Activated naive CD8-positive, alpha-beta T cell treated with anti-CD3 and anti-CD28 coated beads, Interleukin-2, amount 10 ng/mL, durations not matched to agents 7 days and 5 days (primary cell): ENCODE data around the gene CAMK1. TPM values are rescaled to one million over a fixed set of nuclear protein-coding genes. Genes with fewer than 3 reads are reported as not detected.
"Not testable (repeated sequence)": the region's sequence is repeated elsewhere in the genome, so short reads cannot be mapped to it uniquely, and the experiment has no call there.

Experiments
- ATAC-seq: fragments of 150-1000 bp; cut with Tn5 transposase; one replicate; pipeline ENCODE4 v1.10.0; 2021; ENCODE audit warnings: low read depth, moderate library complexity
- POLR2A ChIA-PET: fragments of 350-600 bp; sonication (Branson Sonifier 250); formaldehyde crosslinking; loops from one replicate; lab custom pipeline; 2021; ENCODE audit warnings: antibody characterized with exemption; lab: Charles Lee
- DNase-seq: peaks from one replicate; pipeline ENCODE4 v3.0.0; 2021
- H3K27ac Mint-ChIP-seq: one replicate; pipeline ENCODE4 v1.8.0; 2022; ENCODE audit warnings: mild to moderate bottlenecking, mixed read lengths
- H3K27me3 Mint-ChIP-seq: one replicate; pipeline ENCODE4 v1.8.0; 2022; ENCODE audit warnings: mild to moderate bottlenecking, moderate library complexity, mixed read lengths
- H3K36me3 Mint-ChIP-seq: one replicate; pipeline ENCODE4 v1.8.0; 2021; ENCODE audit warnings: mild to moderate bottlenecking, mixed read lengths
- H3K4me1 Mint-ChIP-seq: one replicate; pipeline ENCODE4 v1.8.0; 2021; ENCODE audit warnings: mixed read lengths
- H3K4me3 Mint-ChIP-seq: one replicate; pipeline ENCODE4 v1.8.0; 2022; ENCODE audit warnings: mild to moderate bottlenecking, moderate library complexity, mixed read lengths
- H3K9me3 Mint-ChIP-seq: one replicate; pipeline ENCODE4 v1.8.0; 2021; ENCODE audit warnings: mixed read lengths
- total RNA-seq, 2 experiments: library from RNA; stranded (reverse); gene quantifications; one replicate each; pipeline ENCODE4 v1.2.3, GENCODE V29; 2021

The CAMK1 gene
- total RNA-seq, 2 experiments from 2014 or later, result 25.2 to 26.9 TPM

DNA sequence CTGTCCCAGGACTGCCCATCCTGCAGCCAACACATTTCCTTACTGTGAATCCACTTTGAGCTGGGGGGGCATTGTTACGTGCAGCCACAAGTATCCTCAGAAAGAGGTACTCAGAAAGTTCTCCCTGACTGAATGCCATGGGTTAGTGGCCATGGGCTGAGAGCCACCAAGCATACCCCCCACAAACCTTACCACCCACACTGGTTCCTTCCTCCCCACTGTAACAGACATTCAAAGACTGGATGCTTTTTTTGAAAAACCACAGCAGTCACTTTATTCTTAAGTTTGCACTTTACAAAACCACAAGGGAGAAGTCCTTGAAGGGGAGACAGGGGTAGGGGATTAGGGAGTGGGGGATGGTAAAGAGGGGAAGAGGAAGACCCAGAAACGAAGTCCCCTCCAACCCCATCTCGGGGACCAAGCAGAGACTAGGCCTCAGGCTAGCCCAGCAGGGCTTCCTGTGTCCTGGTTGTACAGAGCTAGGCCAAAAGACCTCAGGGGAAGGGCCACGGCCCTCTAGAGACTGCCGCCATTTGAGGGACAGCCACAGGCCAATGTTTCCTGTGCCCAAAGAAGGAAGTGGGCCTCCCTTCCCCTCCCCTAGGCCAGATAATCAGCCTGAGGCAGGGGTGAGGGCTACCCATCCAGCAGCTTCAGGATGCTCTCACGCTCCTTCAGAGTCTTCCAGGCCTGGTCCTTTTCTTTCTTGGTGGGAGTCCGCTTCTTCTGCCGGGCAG lies 10.1 kb upstream of the CAMK1 start:
- Mint-ChIP-seq H3K4me3 (peak overlapping the region; percentile 67), H3K4me1 (peaks cover 63% of the 10 kb centered on the region), H3K9me3 (no peaks in the 10 kb centered on the region), H3K36me3 (peaks cover 18% of the 10 kb centered on the region), H3K27me3 (peaks cover 2% of the 10 kb centered on the region), H3K27ac (peak overlapping the region; percentile 94)
- peak; percentile 84 for ATAC-seq
- POLR2A ChIA-PET, result interaction anchor here (0.8 to 6.8 kb wide), 10 partner anchors 10 to 416 kb away, joined by 3 to 47 read pairs (median 6); partner anchors contain the start of genes ARPC4, BRPF1, CAMK1 and CRELD1
- peak; percentile 75 for DNase-seq

DNA sequence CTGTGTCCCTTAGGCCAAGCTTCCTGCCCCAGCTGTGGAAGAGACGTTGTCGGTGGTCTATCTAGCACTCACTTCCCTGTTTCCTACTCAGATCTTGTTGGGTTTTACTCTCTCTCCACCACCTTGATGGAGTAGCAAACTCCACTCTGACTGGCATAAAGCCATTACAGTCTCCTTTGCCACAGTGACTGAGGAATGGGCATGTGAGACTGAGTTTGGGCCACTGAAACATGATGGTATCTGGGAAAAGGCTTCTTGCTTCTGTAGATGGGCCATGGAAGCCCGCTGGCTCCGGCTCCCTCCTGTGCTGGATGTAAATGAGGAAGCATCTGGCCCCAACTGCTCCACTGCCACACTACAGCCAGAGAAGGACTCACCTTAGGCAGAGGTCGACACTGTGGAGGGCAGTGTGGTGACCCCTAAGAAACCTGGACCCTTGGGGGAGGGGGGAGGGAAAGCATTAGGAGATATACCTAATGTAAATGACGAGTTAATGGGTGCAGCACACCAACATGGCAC lies 9.4 kb upstream of the CAMK1 start:
- POLR2A ChIA-PET, result interaction anchor here (1.8 to 6.8 kb wide), 3 partner anchors 9 to 48 kb away, joined by 7 to 47 read pairs (median 32); partner anchors contain the start of genes ARPC4, BRPF1, CAMK1 and TADA3
- Mint-ChIP-seq H3K36me3 (peaks cover 18% of the 10 kb centered on the region), H3K9me3 (no peaks in the 10 kb centered on the region), H3K4me3 (peak overlapping the region; percentile 67), H3K27me3 (peaks cover 2% of the 10 kb centered on the region), H3K27ac (peak overlapping the region; percentile 94), H3K4me1 (peaks cover 63% of the 10 kb centered on the region)
- ATAC-seq (no peak), DNase-seq (no peak)

DNA sequence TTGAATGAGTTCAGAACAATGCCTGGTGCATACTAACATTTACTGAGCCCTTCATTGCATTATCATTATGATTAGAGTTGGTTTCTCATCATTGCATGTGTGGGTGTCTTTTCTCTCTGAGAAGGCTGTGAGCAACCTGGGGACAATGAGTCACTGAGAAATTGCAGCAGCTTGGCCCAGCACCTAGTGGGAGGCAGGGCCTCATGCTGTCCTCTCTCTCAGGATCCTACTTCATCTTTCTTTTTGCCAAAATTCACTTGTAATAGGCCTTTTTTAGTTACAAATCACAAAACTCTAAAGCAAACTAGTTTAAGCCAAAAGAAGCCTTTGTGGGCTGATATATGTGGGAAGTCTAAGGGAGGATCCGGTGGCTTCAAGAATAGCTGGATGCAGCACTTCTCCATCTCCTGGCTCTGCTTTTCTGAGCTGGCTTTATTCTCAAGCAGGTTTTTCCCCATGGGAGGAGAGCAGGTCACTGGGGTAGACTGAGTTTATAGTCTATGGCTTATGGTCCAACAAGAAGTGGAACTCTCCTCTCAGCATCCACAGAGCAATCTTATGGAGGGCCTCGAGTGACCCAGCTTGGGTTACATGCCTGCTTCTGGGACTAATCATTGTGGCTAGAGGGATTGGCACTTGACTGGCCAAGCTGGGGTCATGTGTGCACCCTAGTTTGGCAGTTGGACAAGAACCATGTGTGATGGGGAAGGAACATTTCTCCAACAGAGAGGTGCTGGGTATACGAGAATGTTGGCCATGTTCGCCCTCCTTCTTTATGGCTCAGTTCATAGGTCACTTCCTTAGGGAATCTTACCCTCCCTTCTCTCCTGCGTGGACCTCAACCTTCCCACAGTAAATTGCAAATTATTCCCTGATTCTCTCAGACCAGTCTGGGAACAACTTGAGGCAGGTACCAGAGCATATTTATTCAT lies 8.7 kb upstream of the CAMK1 start:
- no peak for DNase-seq
- Mint-ChIP-seq H3K4me3 (no peak overlapping the region), H3K27me3 (peaks cover 2% of the 10 kb centered on the region), H3K36me3 (peaks cover 18% of the 10 kb centered on the region), H3K27ac (peak overlapping the region; percentile 94), H3K9me3 (no peaks in the 10 kb centered on the region), H3K4me1 (peaks cover 63% of the 10 kb centered on the region)
- no peak for ATAC-seq
- POLR2A ChIA-PET, result interaction anchor here (0.7 to 6.8 kb wide), 3 partner anchors 9 to 47 kb away, joined by 3 to 47 read pairs (median 3); partner anchors contain the start of genes ARPC4, BRPF1, CAMK1 and TADA3

DNA sequence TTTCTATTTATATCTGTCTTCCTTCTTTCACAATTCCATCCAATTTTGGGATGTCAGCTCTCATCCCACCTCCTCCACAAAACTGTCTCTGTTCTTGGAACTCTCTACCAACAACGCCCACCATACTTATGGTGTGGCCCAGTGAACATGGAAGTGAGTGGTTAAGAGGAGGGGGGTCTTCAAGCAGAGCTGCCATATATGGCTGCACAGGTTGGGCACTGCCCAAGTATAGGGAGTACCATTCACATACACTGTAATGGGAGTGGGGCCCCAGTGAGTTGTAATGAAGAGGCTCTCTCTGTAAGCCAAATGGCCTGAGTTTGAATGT lies 7.9 kb upstream of the CAMK1 start:
- Mint-ChIP-seq H3K36me3 (peaks cover 14% of the 10 kb centered on the region), H3K4me1 (peaks cover 59% of the 10 kb centered on the region), H3K27me3 (peaks cover 2% of the 10 kb centered on the region), H3K9me3 (no peaks in the 10 kb centered on the region), H3K4me3 (no peak overlapping the region), H3K27ac (peak overlapping the region; percentile 21)
- DNase-seq (no peak), ATAC-seq (no peak)
- POLR2A ChIA-PET, result interaction anchor here (0.7 to 6.8 kb wide), 3 partner anchors 8 to 47 kb away, joined by 3 to 47 read pairs (median 3); partner anchors contain the start of genes ARPC4, CAMK1 and TADA3

DNA sequence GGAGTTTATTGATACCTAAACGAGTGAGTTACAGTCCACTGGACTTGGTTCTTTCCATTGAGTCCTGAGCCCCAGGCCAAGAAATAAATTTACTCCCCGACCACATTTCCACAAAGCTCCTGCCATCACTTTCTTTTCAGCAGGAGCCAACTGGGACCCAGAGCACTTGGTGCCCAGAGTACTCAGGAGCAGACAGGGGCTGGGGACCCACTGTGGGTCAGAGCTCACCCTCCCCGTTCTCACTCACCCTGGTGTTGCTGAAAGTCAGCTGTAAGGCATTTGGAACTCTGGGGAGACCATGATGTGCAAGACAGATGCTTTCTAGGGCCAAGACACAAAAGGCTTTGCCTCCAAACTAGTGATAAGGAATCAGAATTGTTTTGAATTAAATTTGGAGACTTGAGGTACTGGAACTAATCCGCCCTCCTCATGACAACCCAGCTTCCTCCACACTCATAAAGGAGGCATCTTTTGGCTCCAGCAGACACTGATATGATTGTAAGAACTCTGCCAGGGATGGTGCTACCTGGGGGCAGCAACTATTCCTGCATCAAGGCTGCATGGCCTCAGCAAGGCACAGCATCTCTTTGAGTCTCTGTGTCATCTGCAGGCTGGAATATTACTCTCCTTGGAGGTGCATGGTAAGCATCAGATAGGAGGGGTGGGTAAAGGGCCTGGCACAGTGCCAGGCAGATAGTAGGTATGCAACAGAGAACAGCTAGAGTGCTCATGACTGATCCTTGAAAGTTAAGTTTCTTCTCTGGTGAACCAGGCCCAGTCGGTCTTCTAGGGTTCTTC lies 7.3 kb upstream of the CAMK1 start:
- Mint-ChIP-seq H3K4me1 (peaks cover 55% of the 10 kb centered on the region), H3K36me3 (peaks cover 9% of the 10 kb centered on the region), H3K27ac (peak overlapping the region; percentile 21), H3K9me3 (no peaks in the 10 kb centered on the region), H3K4me3 (no peak overlapping the region), H3K27me3 (peaks cover 2% of the 10 kb centered on the region)
- POLR2A ChIA-PET, result interaction anchor here (0.7 to 6.8 kb wide), 4 partner anchors 7 to 46 kb away, joined by 3 to 47 read pairs (median 5); partner anchors contain the start of genes ARPC4, CAMK1 and TADA3
- ATAC-seq (no peak), DNase-seq (no peak)

DNA sequence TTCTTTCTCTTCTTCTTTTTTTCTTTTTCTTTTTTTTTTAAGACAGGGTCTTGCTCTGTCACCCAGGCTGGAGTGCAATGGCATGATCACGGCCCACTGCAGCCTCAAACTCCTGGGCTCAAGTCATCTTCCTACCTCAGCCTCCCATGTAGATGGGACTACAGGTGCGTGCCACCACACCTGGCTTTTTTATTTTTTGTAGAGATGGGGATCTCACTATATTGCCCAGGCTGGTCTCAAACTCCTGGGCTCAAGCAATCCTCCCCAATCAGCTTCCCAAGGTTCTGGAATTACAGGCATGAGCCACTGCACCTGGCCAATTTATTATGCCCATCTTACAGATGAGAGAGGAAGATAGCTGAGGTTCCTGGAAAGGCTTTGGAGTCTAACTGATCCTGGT lies 1.3 kb upstream of the CAMK1 start:
- peaks cover 35% of the 10 kb centered on the region for H3K4me1 Mint-ChIP-seq
- not testable (repeated sequence) for H3K9me3 Mint-ChIP-seq, DNase-seq, H3K27me3 Mint-ChIP-seq, H3K27ac Mint-ChIP-seq, ATAC-seq
- peak overlapping the region; percentile 71 for H3K4me3 Mint-ChIP-seq
- POLR2A ChIA-PET, result interaction anchor here (0.6 to 4.6 kb wide), 4 partner anchors 10 to 136 kb away, joined by 3 to 32 read pairs (median 10); partner anchors contain the start of genes ARPC4 and TADA3
- peaks cover 17% of the 10 kb centered on the region for H3K36me3 Mint-ChIP-seq

DNA sequence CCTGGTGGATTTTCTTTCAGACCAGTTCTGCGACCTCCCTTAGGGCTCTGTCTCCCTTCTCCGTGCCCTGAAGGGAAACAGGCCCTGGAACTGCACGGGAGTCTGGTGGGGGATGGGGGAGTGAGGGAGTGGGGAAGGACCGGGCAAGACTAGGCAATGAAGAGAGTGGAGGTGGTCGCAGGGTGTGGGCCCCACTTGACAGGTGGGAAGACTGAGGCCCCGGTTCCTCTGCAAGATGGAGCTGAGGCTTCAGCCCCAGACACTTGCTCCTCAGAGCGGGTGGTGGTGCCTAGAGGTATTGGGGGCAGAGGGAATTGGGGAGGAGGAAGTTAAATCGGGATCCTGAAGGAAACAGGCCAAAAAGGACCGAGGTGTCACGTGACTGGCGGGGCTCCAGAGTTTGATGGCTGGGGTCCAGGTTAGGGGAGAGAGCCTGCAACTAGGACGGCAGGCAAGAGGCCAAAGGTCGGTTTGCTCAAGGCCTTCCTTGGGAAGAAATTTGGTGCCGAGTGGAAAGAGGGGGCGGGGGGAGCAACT lies 597 bp upstream of the CAMK1 start:
- H3K27me3 Mint-ChIP-seq, result no peaks in the 10 kb centered on the region
- ATAC-seq (no peak), DNase-seq (no peak)
- H3K36me3 Mint-ChIP-seq, result peaks cover 18% of the 10 kb centered on the region
- POLR2A ChIA-PET, result interaction anchor here (0.9 to 4.6 kb wide), 7 partner anchors 8 to 121 kb away, joined by 3 to 32 read pairs (median 9); partner anchors contain the start of genes ARPC4, MTMR14, OGG1 and TADA3
- peaks cover 33% of the 10 kb centered on the region for H3K4me1 Mint-ChIP-seq
- H3K9me3 Mint-ChIP-seq, result no peaks in the 10 kb centered on the region
- peak overlapping the region; percentile 67 for H3K27ac Mint-ChIP-seq
- peak overlapping the region; percentile 71 for H3K4me3 Mint-ChIP-seq

DNA sequence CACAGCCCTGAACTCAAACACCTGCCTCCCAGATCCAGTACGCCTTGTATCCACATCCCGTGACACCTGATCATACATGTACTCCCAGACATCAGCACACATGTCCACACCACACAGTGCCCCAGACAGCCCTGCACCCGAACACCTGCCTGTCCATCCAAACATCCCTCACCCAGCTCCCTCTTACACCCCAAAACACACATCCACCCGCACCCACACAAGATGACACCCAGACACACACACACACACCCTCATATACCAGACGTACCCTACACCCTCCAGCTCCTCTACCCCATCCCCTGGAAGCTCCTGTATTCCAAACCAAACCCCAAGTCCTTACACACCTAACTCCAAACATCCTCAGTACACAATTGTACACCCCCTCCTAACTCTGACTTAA lies 735 bp downstream of the CAMK1 start:
- H3K27ac Mint-ChIP-seq, result peak overlapping the region; percentile 54
- no peak for ATAC-seq
- DNase-seq, result no peak
- H3K27me3 Mint-ChIP-seq, result no peaks in the 10 kb centered on the region
- peak overlapping the region; percentile 77 for H3K4me3 Mint-ChIP-seq
- POLR2A ChIA-PET, result interaction anchor here (1.0 to 4.6 kb wide), 7 partner anchors 12 to 120 kb away, joined by 4 to 32 read pairs (median 9); partner anchors contain the start of genes ARPC4, MTMR14, OGG1 and TADA3
- H3K4me1 Mint-ChIP-seq, result peaks cover 33% of the 10 kb centered on the region
- H3K9me3 Mint-ChIP-seq, result no peaks in the 10 kb centered on the region
- H3K36me3 Mint-ChIP-seq, result peaks cover 18% of the 10 kb centered on the region

DNA sequence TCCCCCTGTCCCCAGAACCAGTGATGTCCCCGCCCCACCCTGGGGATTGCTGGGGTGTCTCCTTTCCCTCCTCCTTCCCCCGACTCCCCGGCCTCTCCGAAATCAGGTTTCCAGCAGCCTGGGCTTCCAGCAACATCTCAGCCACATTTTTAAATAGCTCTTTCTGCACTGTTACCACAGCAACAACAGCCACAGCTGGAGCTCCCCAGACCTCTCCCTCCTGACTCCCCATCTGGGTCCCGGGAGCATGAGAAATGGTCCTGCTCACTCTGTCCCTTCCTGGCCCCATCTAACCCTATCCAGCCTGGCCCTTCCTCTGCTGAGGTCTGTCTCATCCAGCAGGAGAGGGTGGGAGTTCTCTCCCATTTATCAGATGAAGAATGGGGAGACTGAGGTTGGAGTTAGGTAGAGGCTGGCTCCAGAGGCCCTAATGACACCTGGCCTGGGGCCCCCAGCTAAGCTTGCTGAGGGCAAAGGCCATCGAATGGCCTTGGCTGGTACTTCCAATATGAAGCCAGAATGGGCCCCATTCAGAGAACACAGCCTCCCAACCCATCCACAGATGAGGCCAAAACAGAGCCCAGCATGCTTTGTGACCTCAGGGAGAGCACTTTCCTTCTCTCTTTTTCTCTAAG lies 1.5 kb downstream of the CAMK1 start:
- DNase-seq, result no peak
- Mint-ChIP-seq H3K27ac (no peak overlapping the region), H3K27me3 (no peaks in the 10 kb centered on the region), H3K4me3 (peak overlapping the region; percentile 21), H3K9me3 (no peaks in the 10 kb centered on the region), H3K36me3 (peaks cover 19% of the 10 kb centered on the region), H3K4me1 (peaks cover 34% of the 10 kb centered on the region)
- POLR2A ChIA-PET, result interaction anchor here (1.0 to 4.6 kb wide), 7 partner anchors 13 to 119 kb away, joined by 4 to 32 read pairs (median 9); partner anchors contain the start of genes ARPC4, MTMR14, OGG1 and TADA3
- no peak for ATAC-seq

DNA sequence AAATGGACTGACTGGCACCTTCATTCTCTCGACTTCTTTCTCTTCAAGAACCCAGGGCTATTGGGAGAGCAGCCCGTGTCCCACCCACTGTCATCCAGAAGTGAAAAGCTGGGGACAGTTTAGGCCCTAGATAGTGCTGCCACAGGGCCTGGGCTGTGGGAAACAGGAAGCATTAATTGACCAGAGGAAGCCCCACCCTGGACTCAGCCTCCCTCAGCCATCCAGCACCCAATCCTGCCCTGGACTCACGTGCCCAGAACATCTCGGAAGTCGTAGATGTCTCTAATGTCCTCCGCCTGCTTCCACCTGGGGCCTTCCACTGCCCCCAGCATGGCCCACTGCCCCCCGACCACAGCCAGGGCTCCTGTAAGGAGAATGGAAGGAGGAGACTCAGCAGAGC lies 2.3 kb downstream of the CAMK1 start:
- peaks cover 34% of the 10 kb centered on the region for H3K4me1 Mint-ChIP-seq
- no peaks in the 10 kb centered on the region for H3K9me3 Mint-ChIP-seq
- DNase-seq (no peak), ATAC-seq (no peak)
- H3K27me3 Mint-ChIP-seq, result no peaks in the 10 kb centered on the region
- H3K36me3 Mint-ChIP-seq, result peaks cover 19% of the 10 kb centered on the region
- no peak overlapping the region for H3K27ac Mint-ChIP-seq
- H3K4me3 Mint-ChIP-seq, result no peak overlapping the region
- POLR2A ChIA-PET, result interaction anchor here (1.1 to 4.6 kb wide), 2 partner anchors 13 to 18 kb away, joined by 3 to 32 read pairs; no protein-coding TSS in a partner anchor

DNA sequence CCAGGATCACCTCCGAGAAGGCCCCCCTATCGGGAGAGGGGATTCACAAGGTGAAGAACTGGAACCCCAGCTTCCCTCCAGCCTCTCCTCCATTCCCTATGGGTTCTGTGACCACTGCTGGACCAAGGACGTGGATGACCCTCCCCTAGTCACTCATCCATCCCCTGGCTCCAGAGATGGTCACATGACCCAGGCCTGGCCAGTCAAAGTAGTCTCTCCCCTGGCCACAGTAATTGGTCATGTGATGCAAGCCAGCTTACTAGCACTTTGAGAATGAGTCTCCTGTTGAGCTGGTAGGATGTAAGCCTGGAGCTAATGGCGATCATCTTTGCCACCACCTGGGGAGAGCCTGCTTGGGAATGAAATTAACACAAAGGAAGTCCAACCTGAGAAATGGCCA lies 3.9 kb downstream of the CAMK1 start:
- no peak for DNase-seq
- peaks cover 23% of the 10 kb centered on the region for H3K36me3 Mint-ChIP-seq
- POLR2A ChIA-PET, result interaction anchor here (0.6 kb wide), 1 partner anchor 60 kb away, joined by 4 read pairs; no protein-coding TSS in a partner anchor
- no peaks in the 10 kb centered on the region for H3K27me3 Mint-ChIP-seq
- no peak overlapping the region for H3K27ac Mint-ChIP-seq
- no peaks in the 10 kb centered on the region for H3K9me3 Mint-ChIP-seq
- no peak for ATAC-seq
- no peak overlapping the region for H3K4me3 Mint-ChIP-seq
- H3K4me1 Mint-ChIP-seq, result peaks cover 33% of the 10 kb centered on the region
